ENCODE measurements around the gene LARP1B.

DNA sequence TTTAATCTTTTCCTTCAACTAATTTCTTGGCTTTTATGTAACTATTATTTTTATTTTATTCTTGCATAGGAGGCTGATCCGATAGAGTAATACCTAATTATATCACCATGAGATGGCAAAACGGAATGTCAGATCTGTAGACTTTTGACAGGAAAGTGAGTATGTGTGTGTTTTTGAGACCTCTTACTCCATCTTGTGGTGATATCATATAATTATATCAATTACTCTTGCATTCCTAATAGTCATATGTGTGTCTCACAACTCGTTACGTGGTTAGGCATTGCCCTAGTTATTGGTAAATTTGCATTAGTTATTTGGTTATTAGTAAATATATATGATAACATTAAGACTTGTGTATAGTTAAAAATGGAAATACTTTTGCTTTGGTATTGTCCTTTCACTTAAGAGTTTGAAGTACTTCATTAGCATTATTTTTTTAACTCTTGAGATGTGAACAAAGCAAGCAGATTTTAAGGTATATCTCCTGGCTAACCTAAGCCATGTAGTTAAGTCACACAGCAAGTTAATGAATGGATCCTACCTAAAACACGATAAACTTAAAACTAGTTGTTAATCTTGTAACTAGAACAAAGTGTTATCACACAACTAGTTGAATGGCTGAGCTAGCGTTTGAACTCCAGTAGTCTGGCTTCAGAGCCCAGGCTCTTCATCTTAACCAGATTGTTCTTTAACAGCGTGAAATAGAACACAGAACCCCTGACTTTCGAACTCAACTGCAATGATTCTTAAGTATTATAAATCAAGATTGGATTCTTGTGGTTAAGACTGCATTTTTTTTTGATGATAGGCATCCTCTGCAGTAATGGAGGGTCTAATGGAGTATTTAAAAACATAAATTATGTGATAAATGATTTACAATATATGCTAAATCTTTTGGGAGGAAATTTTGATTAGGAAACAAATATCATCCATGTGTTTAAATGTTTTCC lies 159.4 kb downstream of the LARP1B start:
- TF ChIP-seq, protein P1, sequence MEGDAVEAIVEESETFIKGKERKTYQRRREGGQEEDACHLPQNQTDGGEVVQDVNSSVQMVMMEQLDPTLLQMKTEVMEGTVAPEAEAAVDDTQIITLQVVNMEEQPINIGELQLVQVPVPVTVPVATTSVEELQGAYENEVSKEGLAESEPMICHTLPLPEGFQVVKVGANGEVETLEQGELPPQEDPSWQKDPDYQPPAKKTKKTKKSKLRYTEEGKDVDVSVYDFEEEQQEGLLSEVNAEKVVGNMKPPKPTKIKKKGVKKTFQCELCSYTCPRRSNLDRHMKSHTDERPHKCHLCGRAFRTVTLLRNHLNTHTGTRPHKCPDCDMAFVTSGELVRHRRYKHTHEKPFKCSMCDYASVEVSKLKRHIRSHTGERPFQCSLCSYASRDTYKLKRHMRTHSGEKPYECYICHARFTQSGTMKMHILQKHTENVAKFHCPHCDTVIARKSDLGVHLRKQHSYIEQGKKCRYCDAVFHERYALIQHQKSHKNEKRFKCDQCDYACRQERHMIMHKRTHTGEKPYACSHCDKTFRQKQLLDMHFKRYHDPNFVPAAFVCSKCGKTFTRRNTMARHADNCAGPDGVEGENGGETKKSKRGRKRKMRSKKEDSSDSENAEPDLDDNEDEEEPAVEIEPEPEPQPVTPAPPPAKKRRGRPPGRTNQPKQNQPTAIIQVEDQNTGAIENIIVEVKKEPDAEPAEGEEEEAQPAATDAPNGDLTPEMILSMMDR (conservative IDR thresholded peaks at IDR 0.05 in 1 of 2, IDR thresholded peaks at IDR 0.05 in 1 of 2; ENCODE audit: extremely low read depth in 1 of 2, insufficient read depth in 1 of 2, low read depth in 1 of 2, low read length in 2 of 2), result peak; percentile 23 to 39
- no peak for TF ChIP-seq EZH2 (IDR thresholded peaks at IDR 0.05; ENCODE audit: borderline replicate concordance, low read length)
